ENCODE results near the gene HSPA12B.

Gene HSPA12B

GRCh38 chr20:3696200-3696599 lies 36.3 kb upstream of the HSPA12B start:
- peak; percentile 62 for TF ChIP-seq CTCF (IDR thresholded peaks at IDR 0.05; ENCODE audit: low read depth, low read length)
- no peak overlapping the region for H3K4me3 ChIP-seq (ENCODE audit: low read depth, low read length)
- no peaks in the 10 kb centered on the region for H3K4me1 ChIP-seq
- no peak for DNase-seq
- H3K9me3 ChIP-seq = 0 out of 2 replicates have a peak, but pooled peaks cover 2% of the 10 kb centered on the region
- H3K27me3 ChIP-seq = no peaks in the 10 kb centered on the region
- no peaks in the 10 kb centered on the region for H3K36me3 ChIP-seq

- DNase-seq = no peak
- H3K27me3 ChIP-seq = no peaks in the 10 kb centered on the region
- no peak overlapping the region for H3K4me3 ChIP-seq (ENCODE audit: low read depth, low read length)
- 0 out of 2 replicates have a peak, but pooled peaks cover 2% of the 10 kb centered on the region for H3K9me3 ChIP-seq
- H3K4me1 ChIP-seq = no peaks in the 10 kb centered on the region
- TF ChIP-seq CTCF (IDR thresholded peaks at IDR 0.05; ENCODE audit: low read depth, low read length) = no peak
- H3K36me3 ChIP-seq = no peaks in the 10 kb centered on the region
Observed at GRCh38 chr20:3696745-3697587, 35.5 kb upstream of the HSPA12B start.

- Histone ChIP-seq H3K4me3 (ENCODE audit: low read depth, low read length) (no peak overlapping the region), H3K27me3 (no peaks in the 10 kb centered on the region), H3K9me3 (0 out of 2 replicates have a peak, but pooled peaks cover 2% of the 10 kb centered on the region), H3K4me1 (no peaks in the 10 kb centered on the region), H3K36me3 (no peaks in the 10 kb centered on the region)
- no peak for DNase-seq
- TF ChIP-seq CTCF (IDR thresholded peaks at IDR 0.05; ENCODE audit: low read depth, low read length) = no peak
Observed at GRCh38 chr20:3697588-3698305, 34.7 kb upstream of the HSPA12B start.

- DNase-seq = no peak
- Histone ChIP-seq H3K27me3 (no peaks in the 10 kb centered on the region), H3K9me3 (0 out of 2 replicates have a peak, but pooled peaks cover 2% of the 10 kb centered on the region), H3K4me1 (no peaks in the 10 kb centered on the region), H3K4me3 (ENCODE audit: low read depth, low read length) (no peak overlapping the region), H3K36me3 (no peaks in the 10 kb centered on the region)
- no peak for TF ChIP-seq CTCF (IDR thresholded peaks at IDR 0.05; ENCODE audit: low read depth, low read length)
Observed at GRCh38 chr20:3698591-3699001, 33.9 kb upstream of the HSPA12B start.

GRCh38 chr20:3699037-3699436 lies 33.4 kb upstream of the HSPA12B start:
- H3K4me3 ChIP-seq (ENCODE audit: low read depth, low read length) = no peak overlapping the region
- no peak for TF ChIP-seq CTCF (IDR thresholded peaks at IDR 0.05; ENCODE audit: low read depth, low read length)
- no peaks in the 10 kb centered on the region for H3K27me3 ChIP-seq
- no peaks in the 10 kb centered on the region for H3K36me3 ChIP-seq
- no peaks in the 10 kb centered on the region for H3K4me1 ChIP-seq
- no peak for DNase-seq
- H3K9me3 ChIP-seq = 0 out of 2 replicates have a peak, but pooled peaks cover 2% of the 10 kb centered on the region
